NCI-H510A (cell line): Measurements from ENCODE around the gene TPRX1.
"Not testable (repeated sequence)": the region's sequence is repeated elsewhere in the genome, so short reads cannot be mapped to it uniquely, and the experiment has no call there.

Experiments used
- DNase-seq: peaks from one replicate; lab custom pipeline; 2025; lab: John Stamatoyannopoulos, UW

Gene TPRX1

GRCh38 chr19:47768604-47769003, 35.7 kb downstream of the TPRX1 start:
- no peak for DNase-seq

GRCh38 chr19:47767349-47767748, 37.0 kb downstream of the TPRX1 start:
- no peak for DNase-seq

GRCh38 chr19:47766670-47767069, 37.7 kb downstream of the TPRX1 start:
- DNase-seq = no peak

- DNase-seq = no peak
Observed at GRCh38 chr19:47766359-47766620, 38.1 kb downstream of the TPRX1 start.

- DNase-seq = no peak
Observed at GRCh38 chr19:47765523-47766358, 38.6 kb downstream of the TPRX1 start.

GRCh38 chr19:47764705-47765104, 39.6 kb downstream of the TPRX1 start:
- not testable (repeated sequence) for DNase-seq

- DNase-seq = no peak
Observed at GRCh38 chr19:47762615-47763308, 41.6 kb downstream of the TPRX1 start.

- DNase-seq = no peak
Observed at GRCh38 chr19:47762151-47762550, 42.2 kb downstream of the TPRX1 start.

- no peak for DNase-seq
Observed at GRCh38 chr19:47761566-47761965, 42.8 kb downstream of the TPRX1 start.

GRCh38 chr19:47760632-47760999, 43.7 kb downstream of the TPRX1 start:
- no peak for DNase-seq

GRCh38 chr19:47758443-47758804, 45.9 kb downstream of the TPRX1 start:
- no peak for DNase-seq

- no peak for DNase-seq
Observed at GRCh38 chr19:47757617-47758442, 46.5 kb downstream of the TPRX1 start.

GRCh38 chr19:47756953-47757608, 47.3 kb downstream of the TPRX1 start:
- DNase-seq = no peak

GRCh38 chr19:47756627-47756929, 47.8 kb downstream of the TPRX1 start:
- no peak for DNase-seq

- no peak for DNase-seq
Observed at GRCh38 chr19:47755762-47756626, 48.4 kb downstream of the TPRX1 start.

GRCh38 chr19:47755065-47755761, 49.1 kb downstream of the TPRX1 start:
- no peak for DNase-seq

GRCh38 chr19:47754206-47755064, 49.9 kb downstream of the TPRX1 start:
- DNase-seq = no peak

- DNase-seq = no peak
Observed at GRCh38 chr19:47752440-47753211, 51.7 kb downstream of the TPRX1 start.
